ENCODE data around the gene GRK6.

- no peak for TF ChIP-seq RAD21 (IDR thresholded peaks at IDR 0.05; ENCODE audit: low read length)
- TF ChIP-seq, protein P1, sequence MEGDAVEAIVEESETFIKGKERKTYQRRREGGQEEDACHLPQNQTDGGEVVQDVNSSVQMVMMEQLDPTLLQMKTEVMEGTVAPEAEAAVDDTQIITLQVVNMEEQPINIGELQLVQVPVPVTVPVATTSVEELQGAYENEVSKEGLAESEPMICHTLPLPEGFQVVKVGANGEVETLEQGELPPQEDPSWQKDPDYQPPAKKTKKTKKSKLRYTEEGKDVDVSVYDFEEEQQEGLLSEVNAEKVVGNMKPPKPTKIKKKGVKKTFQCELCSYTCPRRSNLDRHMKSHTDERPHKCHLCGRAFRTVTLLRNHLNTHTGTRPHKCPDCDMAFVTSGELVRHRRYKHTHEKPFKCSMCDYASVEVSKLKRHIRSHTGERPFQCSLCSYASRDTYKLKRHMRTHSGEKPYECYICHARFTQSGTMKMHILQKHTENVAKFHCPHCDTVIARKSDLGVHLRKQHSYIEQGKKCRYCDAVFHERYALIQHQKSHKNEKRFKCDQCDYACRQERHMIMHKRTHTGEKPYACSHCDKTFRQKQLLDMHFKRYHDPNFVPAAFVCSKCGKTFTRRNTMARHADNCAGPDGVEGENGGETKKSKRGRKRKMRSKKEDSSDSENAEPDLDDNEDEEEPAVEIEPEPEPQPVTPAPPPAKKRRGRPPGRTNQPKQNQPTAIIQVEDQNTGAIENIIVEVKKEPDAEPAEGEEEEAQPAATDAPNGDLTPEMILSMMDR (IDR thresholded peaks at IDR 0.05), result no peak
- no peak for TF ChIP-seq NFIC (IDR thresholded peaks at IDR 0.05; ENCODE audit: borderline replicate concordance)
- TF ChIP-seq, protein P2, sequence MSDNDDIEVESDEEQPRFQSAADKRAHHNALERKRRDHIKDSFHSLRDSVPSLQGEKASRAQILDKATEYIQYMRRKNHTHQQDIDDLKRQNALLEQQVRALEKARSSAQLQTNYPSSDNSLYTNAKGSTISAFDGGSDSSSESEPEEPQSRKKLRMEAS (IDR thresholded peaks at IDR 0.05; ENCODE audit: low read depth), result no peak
- TF ChIP-seq EP300 (IDR thresholded peaks at IDR 0.05; ENCODE audit: borderline replicate concordance in 1 of 2, low read depth in 1 of 2, low read length in 1 of 2), result no peak
- TF ChIP-seq POLR2AphosphoS5 (IDR thresholded peaks at IDR 0.05; ENCODE audit: low read depth, low read length), result no peak
- TF ChIP-seq RCOR1 (IDR thresholded peaks at IDR 0.05; ENCODE audit: low read length), result no peak
- no peak for TF ChIP-seq RFX5 (IDR thresholded peaks at IDR 0.05; ENCODE audit: low read length)
Measured at GRCh38 chr5:177385720-177386119, 40.8 kb upstream of the GRK6 start.
